RWPE2 (cell line): ENCODE results near the gene MUC5B.

Experiments used
- ATAC-seq: fragments of 200-7000 bp; cut with Tn5 transposase; 3 replicates; pipeline ENCODE4 v1.9.1; 2021; ENCODE audit warnings: low read depth
- DNase-seq: peaks from one replicate; pipeline ENCODE4 v3.0.0-alpha.2; 2020; ENCODE audit warnings: low spot score
- H3K27ac ChIP-seq: fragments of 450-650 bp; 2 replicates; pipeline ENCODE4 v1.5.1; 2017; ENCODE audit warnings: mild to moderate bottlenecking; ENCODE audit not compliant: poor library complexity, severe bottlenecking
- H3K27me3 ChIP-seq: fragments of 250-450 bp; sonication (Bioruptor Pico); 2 replicates; pipeline ENCODE4 v1.5.1; 2021; ENCODE audit warnings: mild to moderate bottlenecking, moderate library complexity; ENCODE audit not compliant: insufficient read depth, poor library complexity, severe bottlenecking
- H3K36me3 ChIP-seq: fragments of 250-450 bp; sonication (Bioruptor Pico); 2 replicates; pipeline ENCODE4 v1.5.1; 2020; ENCODE audit warnings: low read depth, mild to moderate bottlenecking, moderate library complexity
- H3K4me1 ChIP-seq: fragments of 250-450 bp; sonication (Bioruptor Pico); 2 replicates; pipeline ENCODE4 v1.5.1; 2021; ENCODE audit warnings: mild to moderate bottlenecking, moderate library complexity; ENCODE audit not compliant: insufficient read depth, poor library complexity, severe bottlenecking
- H3K4me3 ChIP-seq: fragments of 250-450 bp; sonication (Bioruptor Pico); 2 replicates; pipeline ENCODE4 v1.5.1; 2021; ENCODE audit warnings: mild to moderate bottlenecking, moderate library complexity; ENCODE audit not compliant: severe bottlenecking
- H3K9me3 ChIP-seq: fragments of 250-450 bp; sonication (Bioruptor Pico); 2 replicates; pipeline ENCODE4 v1.5.1; 2021; ENCODE audit warnings: mild to moderate bottlenecking, moderate library complexity; ENCODE audit not compliant: severe bottlenecking
- TF ChIP-seq, protein P1 (sequence below): fragments of 450-650 bp; IDR thresholded peaks from one replicate; pipeline ENCODE4 v1.5.1; 2017; ENCODE audit warnings: mild to moderate bottlenecking, moderate library complexity; ENCODE audit not compliant: poor library complexity, severe bottlenecking

The MUC5B gene

GRCh38 chr11:1302461-1303125 is 79.7 kb downstream of the MUC5B start:
- Histone ChIP-seq H3K27me3 (no peaks in the 10 kb centered on the region), H3K4me1 (peaks cover 29% of the 10 kb centered on the region), H3K9me3 (no peaks in the 10 kb centered on the region), H3K27ac (no peak overlapping the region), H3K4me3 (no peak overlapping the region), H3K36me3 (peaks cover 8% of the 10 kb centered on the region)
- TF ChIP-seq, protein P1, sequence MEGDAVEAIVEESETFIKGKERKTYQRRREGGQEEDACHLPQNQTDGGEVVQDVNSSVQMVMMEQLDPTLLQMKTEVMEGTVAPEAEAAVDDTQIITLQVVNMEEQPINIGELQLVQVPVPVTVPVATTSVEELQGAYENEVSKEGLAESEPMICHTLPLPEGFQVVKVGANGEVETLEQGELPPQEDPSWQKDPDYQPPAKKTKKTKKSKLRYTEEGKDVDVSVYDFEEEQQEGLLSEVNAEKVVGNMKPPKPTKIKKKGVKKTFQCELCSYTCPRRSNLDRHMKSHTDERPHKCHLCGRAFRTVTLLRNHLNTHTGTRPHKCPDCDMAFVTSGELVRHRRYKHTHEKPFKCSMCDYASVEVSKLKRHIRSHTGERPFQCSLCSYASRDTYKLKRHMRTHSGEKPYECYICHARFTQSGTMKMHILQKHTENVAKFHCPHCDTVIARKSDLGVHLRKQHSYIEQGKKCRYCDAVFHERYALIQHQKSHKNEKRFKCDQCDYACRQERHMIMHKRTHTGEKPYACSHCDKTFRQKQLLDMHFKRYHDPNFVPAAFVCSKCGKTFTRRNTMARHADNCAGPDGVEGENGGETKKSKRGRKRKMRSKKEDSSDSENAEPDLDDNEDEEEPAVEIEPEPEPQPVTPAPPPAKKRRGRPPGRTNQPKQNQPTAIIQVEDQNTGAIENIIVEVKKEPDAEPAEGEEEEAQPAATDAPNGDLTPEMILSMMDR = no peak
- DNase-seq (no peak), ATAC-seq (no peak)

DNA sequence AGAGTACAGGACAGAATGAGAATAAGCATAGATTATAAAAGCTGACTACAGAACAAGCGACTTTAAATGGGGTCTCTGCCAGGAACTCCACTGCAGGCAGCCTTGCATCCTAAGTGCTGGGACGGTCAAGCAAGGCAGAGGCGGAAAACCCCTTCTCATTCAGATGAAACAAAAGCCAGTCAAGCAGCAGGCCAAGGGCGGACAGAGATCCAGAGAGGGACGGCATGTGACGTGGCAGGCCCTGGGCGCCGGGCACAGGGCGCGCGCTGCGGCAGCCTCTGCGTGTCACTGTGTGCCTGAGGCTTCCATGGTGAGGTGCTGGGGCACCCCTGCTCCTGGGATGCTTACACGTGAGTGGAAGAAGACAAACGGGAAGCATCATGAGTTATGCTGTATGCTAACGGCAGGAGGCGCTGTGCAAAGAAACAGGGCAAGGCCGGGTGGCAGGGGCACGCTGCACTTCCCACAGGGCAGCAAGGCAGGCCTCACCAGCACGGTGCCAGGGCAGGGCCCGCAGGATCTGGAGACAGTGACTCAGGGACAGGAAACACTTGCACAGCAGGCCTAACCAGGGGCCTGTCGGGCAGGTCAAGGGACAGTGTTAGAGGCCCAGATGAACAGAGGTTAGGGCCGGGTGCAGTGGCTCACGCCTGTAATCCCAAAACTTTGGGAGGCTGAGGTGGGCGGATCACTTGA is 80.4 kb downstream of the MUC5B start:
- ATAC-seq = peak; percentile 43; the same call in 2 of the 3 replicates
- peak overlapping the region; percentile 13 for H3K27ac ChIP-seq
- TF ChIP-seq, protein P1 = peak; percentile 34
- H3K4me1 ChIP-seq = peaks cover 32% of the 10 kb centered on the region
- no peak overlapping the region for H3K4me3 ChIP-seq
- H3K36me3 ChIP-seq = peaks cover 5% of the 10 kb centered on the region
- no peaks in the 10 kb centered on the region for H3K27me3 ChIP-seq
- no peak for DNase-seq
- H3K9me3 ChIP-seq = no peaks in the 10 kb centered on the region

GRCh38 chr11:1303973-1304372 is 81.1 kb downstream of the MUC5B start:
- H3K9me3 ChIP-seq = no peaks in the 10 kb centered on the region
- peaks cover 32% of the 10 kb centered on the region for H3K4me1 ChIP-seq
- peaks cover 5% of the 10 kb centered on the region for H3K36me3 ChIP-seq
- no peak overlapping the region for H3K4me3 ChIP-seq
- TF ChIP-seq, protein P1 = no peak
- H3K27ac ChIP-seq = peak overlapping the region; percentile 13
- H3K27me3 ChIP-seq = no peaks in the 10 kb centered on the region
- no peak for DNase-seq
- no peak for ATAC-seq

GRCh38 chr11:1304380-1304779 is 81.5 kb downstream of the MUC5B start:
- peak overlapping the region; percentile 13 for H3K27ac ChIP-seq
- H3K9me3 ChIP-seq = no peaks in the 10 kb centered on the region
- H3K36me3 ChIP-seq = peaks cover 5% of the 10 kb centered on the region
- DNase-seq (no peak), ATAC-seq (no peak)
- H3K4me3 ChIP-seq = no peak overlapping the region
- TF ChIP-seq, protein P1 = no peak
- H3K4me1 ChIP-seq = peaks cover 30% of the 10 kb centered on the region
- no peaks in the 10 kb centered on the region for H3K27me3 ChIP-seq

DNA sequence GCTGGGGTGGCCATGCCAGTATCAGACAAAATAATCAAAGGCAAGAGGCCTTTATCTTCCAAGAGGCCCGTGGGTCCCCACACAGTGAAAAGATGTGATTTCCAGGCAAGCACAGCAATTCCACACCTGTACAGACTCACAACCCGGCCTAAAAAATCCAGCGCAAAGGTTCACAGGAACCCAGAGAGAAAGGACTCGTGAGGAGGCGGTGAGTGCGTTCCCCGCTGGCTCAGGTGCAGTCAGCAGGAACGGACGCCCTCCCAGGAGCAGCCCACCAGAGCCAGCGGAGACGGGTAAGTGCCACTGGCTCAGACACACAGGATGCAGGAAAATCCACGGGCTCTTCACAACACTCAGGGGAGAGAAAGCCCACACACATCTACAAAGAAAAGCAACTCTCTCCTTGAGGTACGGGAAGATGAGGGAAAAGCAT is 82.2 kb downstream of the MUC5B start:
- peaks cover 5% of the 10 kb centered on the region; the same call in 1 of the 2 replicates for H3K36me3 ChIP-seq
- ATAC-seq (no peak), DNase-seq (no peak)
- H3K9me3 ChIP-seq = no peaks in the 10 kb centered on the region
- peaks cover 24% of the 10 kb centered on the region for H3K4me1 ChIP-seq
- TF ChIP-seq, protein P1 = no peak
- no peak overlapping the region for H3K4me3 ChIP-seq
- H3K27ac ChIP-seq = no peak overlapping the region
- H3K27me3 ChIP-seq = no peaks in the 10 kb centered on the region
